GM19395 (cell line): ENCODE results near the gene MLF2.

ENCODE experiments used
- ATAC-seq: cut with Tn5 transposase; IDR thresholded peaks from one replicate; pipeline ENCODE4 v1.9.1; 2021; ENCODE audit warnings: mild to moderate bottlenecking, moderate library complexity; ENCODE audit not compliant: unreplicated experiment

MLF2 gene

GRCh38 chr12:6752921-6753771 lies at the start of gene MLF2:
Gene MLF2 (minus strand): TSS chr12:6753141. CDS start chr12:6752334, 807 bp downstream.
- peak; percentile 86 for ATAC-seq

- ATAC-seq, result no peak
Measured at GRCh38 chr12:6799147-6799546, 46.2 kb upstream of the MLF2 start.

DNA sequence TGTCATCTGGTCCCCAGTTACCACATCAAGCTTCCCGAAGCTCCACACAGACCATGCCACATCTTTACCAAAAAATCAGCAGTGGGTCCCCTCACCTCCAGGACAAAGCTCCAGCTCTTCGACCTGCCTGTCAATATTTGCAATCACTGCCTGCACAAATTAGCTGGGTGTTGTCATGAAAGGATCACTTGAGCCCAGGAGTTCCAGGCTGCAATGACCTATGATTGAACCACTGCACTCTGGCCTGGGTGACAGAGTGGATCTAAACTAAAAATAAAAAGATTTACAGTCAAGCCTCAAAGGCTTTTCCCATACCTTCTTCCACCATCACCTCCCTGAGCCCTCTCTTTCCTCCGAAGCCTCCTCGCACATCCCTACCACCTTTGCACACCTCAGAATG lies 43.6 kb upstream of the MLF2 start:
- no peak for ATAC-seq

GRCh38 chr12:6795088-6795487 lies 42.1 kb upstream of the MLF2 start:
- ATAC-seq, result no peak

DNA sequence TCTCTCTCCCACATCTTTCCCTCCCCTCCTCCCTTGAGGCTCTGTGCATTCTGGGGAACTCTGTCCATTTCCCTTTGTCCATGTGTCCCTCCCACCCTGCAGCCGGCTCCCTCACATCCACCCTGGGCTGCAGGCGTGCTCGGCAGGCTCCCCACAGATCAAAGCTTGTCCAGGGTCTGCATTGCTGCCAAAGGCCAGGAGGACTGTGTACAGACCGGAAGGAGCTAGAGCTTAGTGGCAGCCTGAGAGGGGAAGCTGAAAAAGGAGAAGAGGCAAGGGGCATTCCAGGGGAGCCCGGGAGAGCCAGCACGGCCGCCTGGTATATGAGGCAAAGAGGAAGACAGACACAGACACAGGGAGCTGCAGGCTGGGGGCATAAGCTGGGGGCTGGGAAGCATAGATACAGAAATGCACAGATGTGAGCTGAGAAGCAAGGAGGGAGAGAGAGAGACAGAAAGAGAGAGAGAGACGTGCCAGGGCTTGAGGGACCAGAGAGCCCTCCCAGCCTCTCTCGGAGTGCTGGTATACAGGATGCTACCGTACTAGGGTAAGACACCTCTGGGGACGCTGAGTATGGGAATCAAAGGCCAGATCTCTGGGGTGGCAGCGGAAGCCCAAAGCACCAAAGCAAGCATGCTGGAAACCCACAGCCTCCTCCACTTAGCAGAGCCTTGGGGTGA lies 39.7 kb upstream of the MLF2 start:
- ATAC-seq, result no peak

- ATAC-seq, result no peak
Measured at GRCh38 chr12:6791931-6792520, 39.1 kb upstream of the MLF2 start.

- ATAC-seq, result no peak
Measured at GRCh38 chr12:6790496-6791150, 37.7 kb upstream of the MLF2 start.

- ATAC-seq, result no peak
Measured at GRCh38 chr12:6788972-6789924, 36.3 kb upstream of the MLF2 start, which contains the start of gene CD4. Gene CD4 (plus strand): TSS chr12:6789528. CDS start chr12:6800139, 10,611 bp downstream.

- no peak for ATAC-seq
Measured at GRCh38 chr12:6787309-6787708, 34.4 kb upstream of the MLF2 start.

DNA sequence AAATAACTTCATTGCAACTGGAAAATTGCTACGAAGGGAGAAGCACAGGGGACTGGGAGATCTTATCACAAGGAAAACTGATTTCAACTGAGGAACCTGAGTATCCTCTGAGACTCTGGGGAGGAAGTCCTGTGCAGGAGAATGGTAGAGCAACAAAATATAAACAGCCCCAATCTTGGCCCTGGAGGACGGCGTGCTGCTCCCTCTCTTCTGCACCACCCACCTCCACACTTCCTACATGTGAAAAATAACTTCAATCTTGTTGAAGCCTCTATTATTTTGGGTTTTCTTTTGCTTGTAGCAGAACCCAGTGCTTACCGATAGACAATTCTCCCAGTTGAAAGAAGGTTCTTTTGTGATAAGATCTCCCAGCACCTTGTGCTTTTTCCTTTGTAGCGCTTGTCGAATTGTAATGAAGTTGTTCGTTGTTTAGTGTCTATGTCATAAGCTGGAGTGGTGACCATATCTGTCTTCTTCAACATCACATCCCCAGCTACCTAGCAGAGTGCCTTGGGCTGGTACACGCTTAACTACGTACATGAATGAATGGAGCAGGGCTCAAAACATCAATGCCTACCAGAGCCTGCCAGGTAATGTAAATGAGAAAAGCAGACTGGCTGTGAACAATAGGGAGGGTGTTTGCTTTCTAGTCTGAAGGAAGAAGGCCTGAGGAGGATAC lies 33.6 kb upstream of the MLF2 start:
- no peak for ATAC-seq

DNA sequence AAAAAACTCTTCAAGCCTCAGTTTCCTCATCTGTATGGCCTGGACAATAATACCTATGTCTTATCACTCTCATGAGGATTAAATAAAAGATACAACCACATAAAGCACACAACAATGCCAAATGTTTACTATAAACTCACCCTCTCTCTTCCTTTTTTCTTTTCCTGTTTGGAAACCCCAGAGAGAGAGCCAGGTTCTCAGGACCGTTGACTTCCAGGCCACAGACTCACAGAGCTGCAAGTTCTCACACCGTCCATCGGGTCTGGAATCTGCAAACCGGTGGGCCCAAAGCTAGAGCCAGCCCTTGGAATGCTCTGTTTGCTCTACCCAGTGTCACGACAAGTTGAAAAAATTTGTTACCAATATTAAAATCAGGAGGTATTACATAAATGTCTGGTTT lies 31.8 kb upstream of the MLF2 start:
- ATAC-seq, result no peak

DNA sequence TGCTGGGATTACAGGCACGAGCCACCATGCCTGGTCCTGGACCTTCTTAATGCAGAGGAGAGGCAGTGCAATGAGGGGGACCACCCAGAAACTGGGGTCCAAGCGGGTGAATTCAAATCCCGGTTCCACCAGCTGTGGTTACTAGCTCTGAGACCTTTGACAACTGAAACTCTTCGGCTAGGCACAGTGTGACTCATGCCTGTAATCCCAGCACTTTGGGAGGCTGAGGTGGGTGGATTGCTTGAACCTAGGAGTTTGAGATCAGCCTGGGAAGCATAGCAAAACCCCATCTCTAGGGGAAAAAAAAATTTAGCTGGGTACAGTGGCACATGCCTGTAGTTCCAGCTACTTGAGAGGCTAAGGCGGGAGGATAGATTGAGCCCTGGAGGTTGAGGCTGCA lies 31.4 kb upstream of the MLF2 start:
- ATAC-seq, result no peak

DNA sequence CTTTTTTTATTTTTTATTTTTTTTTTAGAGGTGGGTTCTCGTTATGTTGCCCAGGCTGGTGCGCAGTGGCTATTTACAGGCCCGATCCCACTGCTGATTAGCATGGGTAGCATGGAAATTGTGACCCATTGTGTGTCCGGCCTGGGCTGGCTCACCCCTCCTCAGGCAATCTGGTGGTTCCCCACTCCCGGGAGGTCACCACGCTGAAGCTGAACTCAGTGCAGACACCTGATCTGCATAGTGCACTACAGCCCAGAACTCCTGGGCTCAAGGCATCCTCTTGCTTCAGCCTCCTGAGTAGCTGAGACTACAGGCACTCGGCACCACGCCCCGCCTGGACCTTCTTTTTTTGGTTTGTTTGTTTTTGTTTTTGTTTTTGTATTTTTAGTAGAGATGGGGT lies 30.9 kb upstream of the MLF2 start:
- no peak for ATAC-seq

DNA sequence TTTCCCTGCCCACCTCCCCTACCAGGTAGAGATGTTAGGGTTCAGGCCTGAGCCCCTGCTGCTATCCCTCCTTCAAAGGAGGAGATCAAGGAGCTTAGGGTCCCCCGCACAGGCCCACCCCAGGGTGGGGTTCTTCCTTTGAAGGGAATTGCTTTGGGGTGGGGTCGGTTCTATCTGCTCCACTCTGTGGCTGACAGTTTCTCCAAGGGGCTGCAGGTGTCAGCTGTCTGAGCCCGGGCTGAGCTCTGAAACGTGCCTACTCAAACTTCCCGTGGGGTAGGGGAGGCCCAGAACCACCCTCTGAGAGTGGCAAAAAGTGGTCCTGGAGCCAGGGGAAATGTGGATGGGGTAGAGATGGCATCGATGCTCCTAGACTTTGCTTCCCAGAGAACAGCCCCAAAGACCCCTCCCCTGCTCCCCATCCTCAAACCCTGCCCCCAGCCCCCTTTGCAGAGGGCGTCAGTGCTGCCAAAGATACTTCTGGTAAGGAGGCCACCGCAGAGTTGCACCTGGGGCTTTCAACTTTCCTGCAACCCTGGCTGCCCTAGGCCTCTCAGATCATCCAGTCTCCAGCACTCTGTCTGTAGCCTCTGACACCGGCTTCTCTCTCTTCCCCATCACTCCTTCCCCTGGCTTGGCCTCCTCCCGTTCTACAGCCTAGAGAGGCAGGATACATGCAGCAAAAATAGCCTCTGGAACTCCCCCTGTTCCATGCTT lies 30.1 kb upstream of the MLF2 start:
- no peak for ATAC-seq

DNA sequence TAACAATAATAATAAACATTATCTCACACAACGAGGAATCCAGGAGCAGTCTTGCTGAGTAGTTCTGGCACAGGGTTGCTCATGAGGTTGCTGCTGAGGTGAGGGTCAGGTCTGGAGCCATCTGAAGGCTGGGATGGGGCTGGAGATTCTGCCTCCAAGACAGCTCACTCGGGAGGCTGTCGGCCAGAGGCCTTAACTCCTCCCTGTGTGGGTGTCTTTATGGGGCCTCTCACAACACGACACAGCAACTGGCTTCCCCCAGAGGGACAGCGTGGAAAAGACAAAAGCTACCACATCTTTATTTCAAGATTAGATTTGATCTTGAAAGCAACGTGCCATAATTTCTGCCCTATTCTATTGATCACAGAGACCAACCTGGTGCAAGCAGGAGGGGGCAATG lies 29.2 kb upstream of the MLF2 start:
- no peak for ATAC-seq

DNA sequence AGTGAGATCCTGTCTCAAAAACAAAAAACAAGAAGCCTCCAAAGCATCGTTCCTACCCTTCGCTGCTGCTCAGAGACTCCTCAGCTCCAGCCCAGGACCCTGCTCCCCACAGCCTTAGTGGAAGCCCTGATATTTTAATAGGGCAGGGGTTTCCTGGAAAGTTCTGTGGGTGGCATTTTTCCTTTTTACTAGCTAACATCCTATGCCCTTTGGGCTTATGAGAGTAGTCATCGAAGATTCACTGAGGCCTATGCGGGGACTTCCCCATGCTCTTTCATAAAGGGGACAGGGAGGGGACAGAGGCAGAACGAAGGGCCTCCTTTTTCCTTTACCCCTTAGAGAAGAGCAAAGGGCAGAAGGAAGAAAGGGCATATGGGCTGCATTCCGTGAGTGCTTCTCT lies 27.6 kb upstream of the MLF2 start:
- ATAC-seq, result no peak

- ATAC-seq, result no peak
Measured at GRCh38 chr12:6779708-6780432, 26.9 kb upstream of the MLF2 start.
